ENCODE data around the gene AFDN. TPM values are rescaled to one million over a fixed set of nuclear protein-coding genes. Genes with fewer than 3 reads are reported as not detected.

AFDN gene
- total RNA-seq, 4 donors from 2014 or later = 148 to 371 (median 204) TPM

GRCh38 chr6:167879612-167880011 lies 52.9 kb downstream of the AFDN start:
- no peaks in the 10 kb centered on the region for H3K4me1 ChIP-seq
- TF ChIP-seq CTCF (IDR thresholded peaks at IDR 0.05) (no peak), EP300 (IDR thresholded peaks at IDR 0.05; ENCODE audit: low read depth) (no peak), POLR2AphosphoS5 (IDR thresholded peaks at IDR 0.05) (no peak), POLR2A (IDR thresholded peaks at IDR 0.05) (no peak)
- WGBS, 2 donors (ENCODE audit: low coverage in 1 of 2) = 96 to 100% methylated on average over 1 of the region's 1 CpG
- no peaks in the 10 kb centered on the region for H3K9me3 ChIP-seq
- DNase-seq = no peak
- in situ Hi-C loops (cut with MboI; ENCODE audit: low pct_ligation_motif_present in 1 of 4, low pct_unique_long_range_greater_than_20kb in 1 of 4, low sequenced_read_pairs in 3 of 4) (no loop called here), intact Hi-C loops (cut with DNase I; ENCODE audit: low total_unique reads) (no loop called here)
- no peak overlapping the region for H3K4me3 ChIP-seq
- H3K27ac ChIP-seq = no peak overlapping the region
- no peaks in the 10 kb centered on the region for H3K27me3 ChIP-seq
- H3K36me3 ChIP-seq = peaks cover 0 to 32% (median 10%) of the 10 kb centered on the region in 4 donors

- DNase-seq = no peak
- 87 to 94% methylated on average over 2 of the region's 2 CpGs for WGBS, 2 donors (ENCODE audit: low coverage in 1 of 2)
- H3K27me3 ChIP-seq = no peaks in the 10 kb centered on the region
- no peaks in the 10 kb centered on the region for H3K9me3 ChIP-seq
- H3K4me3 ChIP-seq = no peak overlapping the region
- H3K4me1 ChIP-seq = no peaks in the 10 kb centered on the region
- no peak overlapping the region for H3K27ac ChIP-seq
- H3K36me3 ChIP-seq = peaks cover 0 to 23% (median 7%) of the 10 kb centered on the region in 4 donors
- in situ Hi-C loops (cut with MboI; ENCODE audit: low pct_ligation_motif_present in 1 of 4, low pct_unique_long_range_greater_than_20kb in 1 of 4, low sequenced_read_pairs in 3 of 4) = no loop called here
- intact Hi-C loops (cut with DNase I; ENCODE audit: low total_unique reads) = no loop called here
- TF ChIP-seq POLR2AphosphoS5 (IDR thresholded peaks at IDR 0.05) (no peak), EP300 (IDR thresholded peaks at IDR 0.05; ENCODE audit: low read depth) (no peak), CTCF (IDR thresholded peaks at IDR 0.05) (no peak), POLR2A (IDR thresholded peaks at IDR 0.05) (no peak)
These were observed 54.6 kb downstream of the AFDN start for GRCh38 chr6:167881327-167881726.

- in situ Hi-C loops (cut with MboI; ENCODE audit: low pct_ligation_motif_present in 1 of 4, low pct_unique_long_range_greater_than_20kb in 1 of 4, low sequenced_read_pairs in 3 of 4) = no loop called here
- no peak for DNase-seq
- Histone ChIP-seq H3K4me1 (no peaks in the 10 kb centered on the region), H3K4me3 (no peak overlapping the region), H3K27me3 (no peaks in the 10 kb centered on the region), H3K27ac (no peak overlapping the region), H3K9me3 (no peaks in the 10 kb centered on the region), H3K36me3 (peaks cover 0 to 21% (median 7%) of the 10 kb centered on the region in 4 donors)
- intact Hi-C loops (cut with DNase I; ENCODE audit: low total_unique reads) = no loop called here
- no peak for TF ChIP-seq POLR2A (IDR thresholded peaks at IDR 0.05)
- TF ChIP-seq POLR2AphosphoS5 (IDR thresholded peaks at IDR 0.05) = no peak
- TF ChIP-seq EP300 (IDR thresholded peaks at IDR 0.05; ENCODE audit: low read depth) = no peak
- TF ChIP-seq CTCF (IDR thresholded peaks at IDR 0.05) = no peak
- 97 to 100% methylated on average over 2 to 6 of the region's 6 CpGs for WGBS, 2 donors (ENCODE audit: low coverage in 1 of 2)
These were observed 55.5 kb downstream of the AFDN start for GRCh38 chr6:167882244-167882643.

- Histone ChIP-seq H3K27me3 (no peaks in the 10 kb centered on the region), H3K27ac (no peak overlapping the region), H3K4me3 (no peak overlapping the region), H3K9me3 (no peaks in the 10 kb centered on the region), H3K4me1 (no peaks in the 10 kb centered on the region), H3K36me3 (peaks cover 0 to 32% (median 3%) of the 10 kb centered on the region in 4 donors)
- in situ Hi-C loops (cut with MboI; ENCODE audit: low pct_ligation_motif_present in 1 of 4, low pct_unique_long_range_greater_than_20kb in 1 of 4, low sequenced_read_pairs in 3 of 4) (no loop called here), intact Hi-C loops (cut with DNase I; ENCODE audit: low total_unique reads) (no loop called here)
- TF ChIP-seq POLR2AphosphoS5 (IDR thresholded peaks at IDR 0.05) (no peak), POLR2A (IDR thresholded peaks at IDR 0.05) (no peak), CTCF (IDR thresholded peaks at IDR 0.05) (no peak), EP300 (IDR thresholded peaks at IDR 0.05; ENCODE audit: low read depth) (no peak)
- DNase-seq = no peak
These were observed 61.4 kb downstream of the AFDN start for GRCh38 chr6:167888098-167888497.
